GM18870 (cell line): ENCODE measurements around the gene LRP8.

Experiments used
- ATAC-seq: cut with Tn5 transposase; IDR thresholded peaks from one replicate; pipeline ENCODE4 v1.9.1; 2021; ENCODE audit warnings: moderate library complexity; ENCODE audit not compliant: unreplicated experiment

The LRP8 gene

GRCh38 chr1:53328009-53328461 is at the start of gene LRP8:
LRP8 (minus strand) TSS chr1:53328070; CDS start chr1:53327912, 158 bp downstream.
- ATAC-seq, result no peak

- no peak for ATAC-seq
Observed at GRCh38 chr1:53377438-53377841, 49.6 kb upstream of the LRP8 start.

- no peak for ATAC-seq
Observed at GRCh38 chr1:53376742-53377437, 49.0 kb upstream of the LRP8 start.

- no peak for ATAC-seq
Observed at GRCh38 chr1:53376041-53376461, 48.2 kb upstream of the LRP8 start.

- ATAC-seq, result no peak
Observed at GRCh38 chr1:53375440-53375839, 47.6 kb upstream of the LRP8 start.

GRCh38 chr1:53373246-53373645 is 45.4 kb upstream of the LRP8 start:
- no peak for ATAC-seq

- ATAC-seq, result no peak
Observed at GRCh38 chr1:53372501-53372951, 44.7 kb upstream of the LRP8 start.

GRCh38 chr1:53371851-53372250 is 44.0 kb upstream of the LRP8 start:
- ATAC-seq, result no peak

GRCh38 chr1:53371121-53371666 is 43.3 kb upstream of the LRP8 start:
- no peak for ATAC-seq

- no peak for ATAC-seq
Observed at GRCh38 chr1:53370369-53370961, 42.6 kb upstream of the LRP8 start.

GRCh38 chr1:53369761-53370160 is 41.9 kb upstream of the LRP8 start:
- no peak for ATAC-seq

- ATAC-seq, result no peak
Observed at GRCh38 chr1:53369034-53369750, 41.3 kb upstream of the LRP8 start.

- no peak for ATAC-seq
Observed at GRCh38 chr1:53368314-53369033, 40.6 kb upstream of the LRP8 start.

- no peak for ATAC-seq
Observed at GRCh38 chr1:53367503-53368313, 39.8 kb upstream of the LRP8 start.

GRCh38 chr1:53366901-53367502 is 39.1 kb upstream of the LRP8 start:
- no peak for ATAC-seq

GRCh38 chr1:53365437-53366063 is 37.7 kb upstream of the LRP8 start:
- ATAC-seq, result no peak

GRCh38 chr1:53362851-53363642 is 35.2 kb upstream of the LRP8 start:
- ATAC-seq, result no peak

- no peak for ATAC-seq
Observed at GRCh38 chr1:53362270-53362669, 34.4 kb upstream of the LRP8 start.
